Breast epithelium (tissue), 3 donors: Measurements from ENCODE around the gene SYAP1.
"Not testable (repeated sequence)": the region's sequence is repeated elsewhere in the genome, so short reads cannot be mapped to it uniquely, and the experiment has no call there.

ENCODE experiments used
- CTCF ChIP-seq, 3 donors: fragments of 450-650 bp; IDR thresholded peaks; one replicate each; pipeline ENCODE4 v1.5.1; 2016 to 2017; ENCODE audit warnings: antibody characterized with exemption in 3 of 3, mild to moderate bottlenecking in 3 of 3, moderate library complexity in 3 of 3
- POLR2A ChIP-seq: fragments of 450-650 bp; IDR thresholded peaks from one replicate; pipeline ENCODE4 v1.6.1; 2016; ENCODE audit warnings: antibody characterized with exemption, mild to moderate bottlenecking, moderate library complexity

- TF ChIP-seq CTCF (IDR thresholded peaks at IDR 0.05); POLR2A: not testable (repeated sequence)
Measured at GRCh38 chrX:16784440-16784839, 65.0 kb downstream of the SYAP1 start.
